WTC11 (cell line): ENCODE data around the gene SUDS3. TPM values are rescaled to one million over a fixed set of nuclear protein-coding genes. Genes with fewer than 3 reads are reported as not detected.

Source experiments
- ATAC-seq: fragments of 200-7000 bp; cut with Tn5 transposase; 2 replicates; pipeline ENCODE4 v1.10.0; 2021; ENCODE audit warnings: mild to moderate bottlenecking, moderate library complexity
- CTCF ChIA-PET: fragments of 300-600 bp; sonication (Branson Sonifier 250); formaldehyde crosslinking; loops from one replicate; lab custom pipeline; 2021; ENCODE audit warnings: antibody characterized with exemption; lab: Charles Lee
- POLR2A ChIA-PET: fragments of 350-600 bp; sonication (Branson Sonifier 250); formaldehyde crosslinking; loops from one replicate; lab custom pipeline; 2021; ENCODE audit warnings: antibody characterized with exemption; lab: Charles Lee
- DNase-seq: peaks from one replicate; pipeline ENCODE4 v3.0.0; 2021; ENCODE audit warnings: low spot score
- H3K27ac Mint-ChIP-seq: 2 replicates; pipeline ENCODE4 v1.8.0; 2021; ENCODE audit warnings: mixed read lengths
- H3K27me3 Mint-ChIP-seq: 2 replicates; pipeline ENCODE4 v1.8.0; 2021; ENCODE audit warnings: low read depth, mild to moderate bottlenecking, moderate library complexity, mixed read lengths
- H3K36me3 Mint-ChIP-seq: 2 replicates; pipeline ENCODE4 v1.8.0; 2021; ENCODE audit warnings: mixed read lengths
- H3K4me1 Mint-ChIP-seq: 2 replicates; pipeline ENCODE4 v1.8.0; 2022; ENCODE audit warnings: mixed read lengths
- H3K4me3 Mint-ChIP-seq: 2 replicates; pipeline ENCODE4 v1.8.0; 2021; ENCODE audit warnings: mild to moderate bottlenecking, moderate library complexity, mixed read lengths
- H3K9me3 Mint-ChIP-seq: 2 replicates; pipeline ENCODE4 v1.8.0; 2021; ENCODE audit warnings: mixed read lengths
- NR2C2 ChIP-seq: sonication (generic); formaldehyde crosslinking; IDR thresholded peaks from 2 replicates; pipeline ENCODE4 v1.8.0; 2022; ENCODE audit warnings: mild to moderate bottlenecking, missing genetic modification reagents
- NR3C1 ChIP-seq: sonication (generic); formaldehyde crosslinking; conservative IDR thresholded peaks from 2 replicates; pipeline ENCODE4 v1.8.1; 2023; ENCODE audit warnings: low read depth, mild to moderate bottlenecking, missing genetic modification reagents
- SOX15 ChIP-seq: fragments of 250-450 bp; sonication (Bioruptor Pico); IDR thresholded peaks from 2 replicates; pipeline ENCODE4 v1.9.0; 2021; ENCODE audit warnings: mild to moderate bottlenecking
- total RNA-seq: library from RNA; stranded (reverse); gene quantifications from 3 replicates; pipeline ENCODE4 v1.2.3, GENCODE V29; 2021
- TF ChIP-seq, protein P1 (sequence below): fragments of 250-450 bp; sonication (Bioruptor Pico); IDR thresholded peaks from 2 replicates; pipeline ENCODE4 v1.8.0; 2021; ENCODE audit warnings: mild to moderate bottlenecking
- TF ChIP-seq, protein P2 (sequence below): sonication (generic); formaldehyde crosslinking; IDR thresholded peaks from 2 replicates; pipeline ENCODE4 v1.8.0; 2022; ENCODE audit warnings: mild to moderate bottlenecking, missing genetic modification reagents
- TF ChIP-seq, protein P3 (sequence below): fragments of 250-450 bp; sonication (Bioruptor Pico); conservative IDR thresholded peaks from 2 replicates; pipeline ENCODE4 v1.9.0; 2021; ENCODE audit warnings: mild to moderate bottlenecking
- TF ChIP-seq, protein P4 (sequence below): sonication (generic); formaldehyde crosslinking; IDR thresholded peaks from 2 replicates; pipeline ENCODE4 v1.8.0; 2023; ENCODE audit warnings: missing genetic modification reagents
- TF ChIP-seq, protein P5 (sequence below): sonication (generic); formaldehyde crosslinking; IDR thresholded peaks from 2 replicates; pipeline ENCODE4 v1.8.1; 2023; ENCODE audit warnings: mild to moderate bottlenecking, missing genetic modification reagents
- TF ChIP-seq, protein P6 (sequence below): sonication (generic); formaldehyde crosslinking; IDR thresholded peaks from 2 replicates; pipeline ENCODE4 v1.8.0; 2023; ENCODE audit warnings: mild to moderate bottlenecking, missing genetic modification reagents

Gene SUDS3
- total RNA-seq, 1 experiment from 2014 or later: 63.9 TPM

DNA sequence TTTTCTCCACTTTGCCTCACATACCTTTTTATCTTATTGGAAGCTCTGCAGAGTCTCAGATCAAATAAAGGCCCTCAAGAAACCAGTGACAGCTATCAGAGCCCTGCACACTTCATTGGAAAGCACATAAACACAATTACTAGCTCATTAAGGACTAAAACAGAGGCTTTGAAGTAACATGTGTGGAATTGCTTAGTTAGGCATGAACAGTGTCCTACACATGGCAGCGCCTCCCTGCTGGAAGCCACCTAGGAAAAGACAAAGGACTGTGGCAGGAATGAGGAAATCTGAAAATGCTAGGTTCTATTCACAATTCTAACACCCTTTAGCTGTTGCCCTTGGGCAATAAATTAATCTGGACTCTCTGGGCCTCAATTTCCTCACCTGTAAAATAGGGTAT is 89.4 kb downstream of the SUDS3 start:
- CTCF ChIA-PET: no interaction called here
- Mint-ChIP-seq H3K36me3 (no peaks in the 10 kb centered on the region), H3K27ac (no peak overlapping the region), H3K4me1 (no peaks in the 10 kb centered on the region)
- DNase-seq: no peak
- TF ChIP-seq, protein P1, sequence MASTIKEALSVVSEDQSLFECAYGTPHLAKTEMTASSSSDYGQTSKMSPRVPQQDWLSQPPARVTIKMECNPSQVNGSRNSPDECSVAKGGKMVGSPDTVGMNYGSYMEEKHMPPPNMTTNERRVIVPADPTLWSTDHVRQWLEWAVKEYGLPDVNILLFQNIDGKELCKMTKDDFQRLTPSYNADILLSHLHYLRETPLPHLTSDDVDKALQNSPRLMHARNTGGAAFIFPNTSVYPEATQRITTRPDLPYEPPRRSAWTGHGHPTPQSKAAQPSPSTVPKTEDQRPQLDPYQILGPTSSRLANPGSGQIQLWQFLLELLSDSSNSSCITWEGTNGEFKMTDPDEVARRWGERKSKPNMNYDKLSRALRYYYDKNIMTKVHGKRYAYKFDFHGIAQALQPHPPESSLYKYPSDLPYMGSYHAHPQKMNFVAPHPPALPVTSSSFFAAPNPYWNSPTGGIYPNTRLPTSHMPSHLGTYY: no peak
- TF ChIP-seq SOX15 (no peak), NR2C2 (CRISPR knock-in tag) (no peak), NR3C1 (CRISPR knock-in tag) (no peak)
- TF ChIP-seq, protein P2, sequence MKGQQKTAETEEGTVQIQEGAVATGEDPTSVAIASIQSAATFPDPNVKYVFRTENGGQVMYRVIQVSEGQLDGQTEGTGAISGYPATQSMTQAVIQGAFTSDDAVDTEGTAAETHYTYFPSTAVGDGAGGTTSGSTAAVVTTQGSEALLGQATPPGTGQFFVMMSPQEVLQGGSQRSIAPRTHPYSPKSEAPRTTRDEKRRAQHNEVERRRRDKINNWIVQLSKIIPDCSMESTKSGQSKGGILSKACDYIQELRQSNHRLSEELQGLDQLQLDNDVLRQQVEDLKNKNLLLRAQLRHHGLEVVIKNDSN (CRISPR knock-in tag): no peak
- TF ChIP-seq, protein P3, sequence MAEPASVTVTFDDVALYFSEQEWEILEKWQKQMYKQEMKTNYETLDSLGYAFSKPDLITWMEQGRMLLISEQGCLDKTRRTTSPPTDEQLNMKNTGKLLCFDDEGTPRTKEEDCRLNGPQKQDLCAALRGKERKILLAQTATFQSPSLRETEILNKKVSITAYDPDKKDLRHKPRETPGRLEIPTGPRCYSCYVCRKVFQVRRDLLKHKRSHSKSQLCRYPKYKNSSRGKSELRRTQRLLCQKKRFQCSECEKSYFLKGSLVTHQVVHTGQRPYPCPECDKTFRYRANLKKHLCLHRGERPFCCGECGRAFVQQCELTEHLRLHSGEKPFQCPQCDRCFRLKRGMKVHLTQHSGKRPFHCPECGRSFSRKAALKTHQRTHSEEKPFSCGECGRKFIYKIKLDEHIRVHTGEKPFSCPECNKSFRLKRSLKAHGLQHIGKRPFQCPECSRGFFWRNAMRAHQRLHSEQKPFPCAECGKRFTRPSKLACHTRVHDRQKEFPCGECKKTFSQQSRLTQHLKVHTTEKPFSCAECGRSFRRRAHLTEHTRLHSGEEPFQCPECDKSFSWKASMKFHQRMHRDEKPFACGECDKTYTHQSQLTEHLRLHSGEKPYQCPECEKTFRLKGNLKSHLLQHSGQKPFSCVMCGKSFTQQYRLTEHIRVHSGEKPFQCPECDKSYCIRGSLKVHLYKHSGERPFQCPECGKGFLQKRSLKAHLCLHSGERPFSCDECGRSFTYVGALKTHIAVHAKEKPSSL (CRISPR knock-in tag): no peak
- TF ChIP-seq, protein P4, sequence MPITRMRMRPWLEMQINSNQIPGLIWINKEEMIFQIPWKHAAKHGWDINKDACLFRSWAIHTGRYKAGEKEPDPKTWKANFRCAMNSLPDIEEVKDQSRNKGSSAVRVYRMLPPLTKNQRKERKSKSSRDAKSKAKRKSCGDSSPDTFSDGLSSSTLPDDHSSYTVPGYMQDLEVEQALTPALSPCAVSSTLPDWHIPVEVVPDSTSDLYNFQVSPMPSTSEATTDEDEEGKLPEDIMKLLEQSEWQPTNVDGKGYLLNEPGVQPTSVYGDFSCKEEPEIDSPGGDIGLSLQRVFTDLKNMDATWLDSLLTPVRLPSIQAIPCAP: no peak
- TF ChIP-seq, protein P5, sequence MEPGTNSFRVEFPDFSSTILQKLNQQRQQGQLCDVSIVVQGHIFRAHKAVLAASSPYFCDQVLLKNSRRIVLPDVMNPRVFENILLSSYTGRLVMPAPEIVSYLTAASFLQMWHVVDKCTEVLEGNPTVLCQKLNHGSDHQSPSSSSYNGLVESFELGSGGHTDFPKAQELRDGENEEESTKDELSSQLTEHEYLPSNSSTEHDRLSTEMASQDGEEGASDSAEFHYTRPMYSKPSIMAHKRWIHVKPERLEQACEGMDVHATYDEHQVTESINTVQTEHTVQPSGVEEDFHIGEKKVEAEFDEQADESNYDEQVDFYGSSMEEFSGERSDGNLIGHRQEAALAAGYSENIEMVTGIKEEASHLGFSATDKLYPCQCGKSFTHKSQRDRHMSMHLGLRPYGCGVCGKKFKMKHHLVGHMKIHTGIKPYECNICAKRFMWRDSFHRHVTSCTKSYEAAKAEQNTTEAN (CRISPR knock-in tag): no peak
- TF ChIP-seq, protein P6, sequence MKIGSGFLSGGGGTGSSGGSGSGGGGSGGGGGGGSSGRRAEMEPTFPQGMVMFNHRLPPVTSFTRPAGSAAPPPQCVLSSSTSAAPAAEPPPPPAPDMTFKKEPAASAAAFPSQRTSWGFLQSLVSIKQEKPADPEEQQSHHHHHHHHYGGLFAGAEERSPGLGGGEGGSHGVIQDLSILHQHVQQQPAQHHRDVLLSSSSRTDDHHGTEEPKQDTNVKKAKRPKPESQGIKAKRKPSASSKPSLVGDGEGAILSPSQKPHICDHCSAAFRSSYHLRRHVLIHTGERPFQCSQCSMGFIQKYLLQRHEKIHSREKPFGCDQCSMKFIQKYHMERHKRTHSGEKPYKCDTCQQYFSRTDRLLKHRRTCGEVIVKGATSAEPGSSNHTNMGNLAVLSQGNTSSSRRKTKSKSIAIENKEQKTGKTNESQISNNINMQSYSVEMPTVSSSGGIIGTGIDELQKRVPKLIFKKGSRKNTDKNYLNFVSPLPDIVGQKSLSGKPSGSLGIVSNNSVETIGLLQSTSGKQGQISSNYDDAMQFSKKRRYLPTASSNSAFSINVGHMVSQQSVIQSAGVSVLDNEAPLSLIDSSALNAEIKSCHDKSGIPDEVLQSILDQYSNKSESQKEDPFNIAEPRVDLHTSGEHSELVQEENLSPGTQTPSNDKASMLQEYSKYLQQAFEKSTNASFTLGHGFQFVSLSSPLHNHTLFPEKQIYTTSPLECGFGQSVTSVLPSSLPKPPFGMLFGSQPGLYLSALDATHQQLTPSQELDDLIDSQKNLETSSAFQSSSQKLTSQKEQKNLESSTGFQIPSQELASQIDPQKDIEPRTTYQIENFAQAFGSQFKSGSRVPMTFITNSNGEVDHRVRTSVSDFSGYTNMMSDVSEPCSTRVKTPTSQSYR (CRISPR knock-in tag): no peak
- TF ChIP-seq, all 79 proteins: peak for 0
- ATAC-seq: no peak
- Mint-ChIP-seq H3K9me3 (peaks cover 11% of the 10 kb centered on the region), H3K27me3 (no peaks in the 10 kb centered on the region), H3K4me3 (no peak overlapping the region)
- POLR2A ChIA-PET: no interaction called here

Other genes with a start within 250 kb of the SUDS3 start
- 347 to 366 TPM (median 363 TPM) in 3 replicates for gene PEBP1, start 240.4 kb upstream of the SUDS3 start, total RNA-seq
- gene TAOK3, start 3.6 kb upstream of the SUDS3 start, total RNA-seq: 8.3 to 13.0 TPM (median 9.3 TPM) in 3 replicates